DOHH2 (cell line): ENCODE measurements around the gene PKP4.

Source experiments
- EZH2phosphoT487 ChIP-seq: fragments of 200-600 bp; sonication (generic); IDR thresholded peaks from 2 replicates; pipeline ENCODE4 v1.6.1; 2017; ENCODE audit warnings: borderline replicate concordance, mild to moderate bottlenecking, antibody characterized with exemption, low read length, moderate library complexity, mixed read lengths
- TF ChIP-seq, protein P1 (sequence below): fragments of 200-600 bp; sonication (generic); IDR thresholded peaks from one replicate; pipeline ENCODE4 v1.5.1; 2014; ENCODE audit warnings: antibody characterized with exemption, mild to moderate bottlenecking, low read depth, low read length; ENCODE audit not compliant: poor library complexity, severe bottlenecking

GRCh38 chr2:158647436-158648231, 190.9 kb downstream of the PKP4 start:
- TF ChIP-seq, protein P1, sequence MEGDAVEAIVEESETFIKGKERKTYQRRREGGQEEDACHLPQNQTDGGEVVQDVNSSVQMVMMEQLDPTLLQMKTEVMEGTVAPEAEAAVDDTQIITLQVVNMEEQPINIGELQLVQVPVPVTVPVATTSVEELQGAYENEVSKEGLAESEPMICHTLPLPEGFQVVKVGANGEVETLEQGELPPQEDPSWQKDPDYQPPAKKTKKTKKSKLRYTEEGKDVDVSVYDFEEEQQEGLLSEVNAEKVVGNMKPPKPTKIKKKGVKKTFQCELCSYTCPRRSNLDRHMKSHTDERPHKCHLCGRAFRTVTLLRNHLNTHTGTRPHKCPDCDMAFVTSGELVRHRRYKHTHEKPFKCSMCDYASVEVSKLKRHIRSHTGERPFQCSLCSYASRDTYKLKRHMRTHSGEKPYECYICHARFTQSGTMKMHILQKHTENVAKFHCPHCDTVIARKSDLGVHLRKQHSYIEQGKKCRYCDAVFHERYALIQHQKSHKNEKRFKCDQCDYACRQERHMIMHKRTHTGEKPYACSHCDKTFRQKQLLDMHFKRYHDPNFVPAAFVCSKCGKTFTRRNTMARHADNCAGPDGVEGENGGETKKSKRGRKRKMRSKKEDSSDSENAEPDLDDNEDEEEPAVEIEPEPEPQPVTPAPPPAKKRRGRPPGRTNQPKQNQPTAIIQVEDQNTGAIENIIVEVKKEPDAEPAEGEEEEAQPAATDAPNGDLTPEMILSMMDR = no peak
- no peak for TF ChIP-seq EZH2phosphoT487
